K562 (cell line): ENCODE results near the gene CEP68. TPM values are rescaled to one million over a fixed set of nuclear protein-coding genes. Genes with fewer than 3 reads are reported as not detected.

ENCODE experiments used
- CBFA2T2 ChIP-seq: fragments of 450-650 bp; conservative IDR thresholded peaks from 2 replicates; pipeline ENCODE4 v1.6.1; 2017; ENCODE audit warnings: mild to moderate bottlenecking
- CUX1 ChIP-seq: fragments of 200-800 bp; sonication (Bioruptor generic); IDR thresholded peaks from 2 replicates; pipeline ENCODE4 v1.6.1; 2016; ENCODE audit warnings: missing genetic modification characterization, missing compliant biosample characterization
- DLX4 ChIP-seq: fragments of 250-450 bp; sonication (Bioruptor Pico); IDR thresholded peaks from 2 replicates; pipeline ENCODE4 v1.6.1; 2021; ENCODE audit warnings: mild to moderate bottlenecking
- DPF2 ChIP-seq: fragments of 450-650 bp; IDR thresholded peaks from 2 replicates; pipeline ENCODE4 v1.6.1; 2016
- HNRNPLL ChIP-seq: fragments of 200-400 bp; formaldehyde crosslinking; IDR thresholded peaks from 2 replicates; pipeline ENCODE4 v1.6.1; 2017; ENCODE audit warnings: low read length, low read depth, mild to moderate bottlenecking; ENCODE audit not compliant: poor library complexity, severe bottlenecking
- IFI16 ChIP-seq: fragments of 250-450 bp; sonication (Bioruptor Pico); IDR thresholded peaks from 2 replicates; pipeline ENCODE4 v2.1.2; 2022; ENCODE audit warnings: mild to moderate bottlenecking, inconsistent platforms
- MTA1 ChIP-seq: fragments of 450-650 bp; IDR thresholded peaks from 2 replicates; pipeline ENCODE4 v1.6.1; 2017; ENCODE audit warnings: borderline replicate concordance
- NCOA4 ChIP-seq: fragments of 450-650 bp; IDR thresholded peaks from 2 replicates; pipeline ENCODE4 v1.6.1; 2018; ENCODE audit warnings: mild to moderate bottlenecking; ENCODE audit not compliant: partially characterized antibody
- NFIC ChIP-seq: fragments of 450-650 bp; IDR thresholded peaks from 2 replicates; pipeline ENCODE4 v1.6.1; 2017; ENCODE audit warnings: mild to moderate bottlenecking, inconsistent platforms
- NONO ChIP-seq, 2 experiments: fragments of 200-400 bp in 1 of 2; fragments of 450-650 bp in 1 of 2; formaldehyde crosslinking in 1 of 2; IDR thresholded peaks; 2 replicates each; pipeline ENCODE4 v1.6.1; 2017; ENCODE audit warnings: low read depth in 2 of 2, mild to moderate bottlenecking in 2 of 2, moderate library complexity in 2 of 2, low read length in 1 of 2
- RAD51 ChIP-seq: fragments of 450-650 bp; IDR thresholded peaks from 2 replicates; pipeline ENCODE4 v1.7.1; 2016; ENCODE audit warnings: low read depth, mild to moderate bottlenecking, borderline replicate concordance
- RBBP5 ChIP-seq: fragments of 200-600 bp; sonication (generic); IDR thresholded peaks from 2 replicates; pipeline ENCODE4 v1.6.1; 2012; ENCODE audit warnings: borderline replicate concordance, mild to moderate bottlenecking, low read length, control low read depth, inconsistent platforms; ENCODE audit not compliant: insufficient read depth, poor library complexity, severe bottlenecking
- SMARCC2 ChIP-seq: fragments of 450-650 bp; IDR thresholded peaks from 2 replicates; pipeline ENCODE4 v1.6.1; 2017; ENCODE audit warnings: antibody characterized with exemption, moderate library complexity, mild to moderate bottlenecking, low read depth
- TARDBP ChIP-seq: fragments of 450-650 bp; IDR thresholded peaks from 2 replicates; pipeline ENCODE4 v1.6.1; 2016
- ZBTB7A ChIP-seq: IDR thresholded peaks from 2 replicates; pipeline ENCODE4 v1.6.1; 2011; ENCODE audit warnings: low read depth, mild to moderate bottlenecking, low read length, moderate library complexity, borderline replicate concordance; ENCODE audit not compliant: control insufficient read depth
- ZNF146 ChIP-seq: IDR thresholded peaks from one replicate; pipeline ENCODE4 v1.6.1; 2018; ENCODE audit warnings: missing compliant biosample characterization; ENCODE audit not compliant: unreplicated experiment
- polyA plus RNA-seq, 8 experiments: library from polyadenylated mRNA; depleted of rRNA in 4 of 8; stranded (reverse) in 5 of 8; unstranded in 3 of 8; fragments of >200 nt; fragmentation: Nextera tagmentation in 2 of 8; fragmentation: Illumina TruSeq in 1 of 8; extraction: Ambion mirVana in 2 of 8; extraction: Trizol in 1 of 8; gene quantifications; 2 replicates each; pipeline versions ENCODE4 v1.2.1 to v1.2.3, GENCODE V29; 2011 to 2014; ENCODE audit warnings: inconsistent platforms in 1 of 8, missing spikeins in 1 of 8
- total RNA-seq, 7 experiments: library from RNA; depleted of rRNA in 6 of 7; stranded (reverse); fragments of >200 nt in 6 of 7; fragmentation: Illumina TruSeq in 2 of 7; extraction: Trizol in 2 of 7; gene quantifications; 2 replicates each; pipeline versions ENCODE4 v1.2.1 to v1.2.3, GENCODE V29; 2011 to 2021; ENCODE audit warnings: low replicate concordance in 1 of 7
- TF ChIP-seq, protein P1 (sequence below): IDR thresholded peaks from 2 replicates; pipeline ENCODE4 v1.6.1; 2014; ENCODE audit warnings: antibody characterized with exemption
- TF ChIP-seq, protein P2 (sequence below): fragments of 250-450 bp; sonication (Bioruptor Pico); IDR thresholded peaks from 2 replicates; pipeline ENCODE4 v1.5.1; 2021; ENCODE audit warnings: mild to moderate bottlenecking

Gene CEP68
- total and polyA plus RNA-seq, 9 of the 15 experiments (the other 6 are each of a cell fraction or from before 2014, with no cell fraction given), result 1.4 to 8.5 (median 5.2) TPM

- TF ChIP-seq, protein P1, sequence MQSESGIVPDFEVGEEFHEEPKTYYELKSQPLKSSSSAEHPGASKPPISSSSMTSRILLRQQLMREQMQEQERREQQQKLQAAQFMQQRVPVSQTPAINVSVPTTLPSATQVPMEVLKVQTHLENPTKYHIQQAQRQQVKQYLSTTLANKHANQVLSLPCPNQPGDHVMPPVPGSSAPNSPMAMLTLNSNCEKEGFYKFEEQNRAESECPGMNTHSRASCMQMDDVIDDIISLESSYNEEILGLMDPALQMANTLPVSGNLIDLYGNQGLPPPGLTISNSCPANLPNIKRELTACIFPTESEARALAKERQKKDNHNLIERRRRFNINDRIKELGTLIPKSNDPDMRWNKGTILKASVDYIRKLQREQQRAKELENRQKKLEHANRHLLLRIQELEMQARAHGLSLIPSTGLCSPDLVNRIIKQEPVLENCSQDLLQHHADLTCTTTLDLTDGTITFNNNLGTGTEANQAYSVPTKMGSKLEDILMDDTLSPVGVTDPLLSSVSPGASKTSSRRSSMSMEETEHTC, result no peak
- no peak for TF ChIP-seq NCOA4
- no peak for TF ChIP-seq MTA1
- no peak for TF ChIP-seq RAD51
- no peak for TF ChIP-seq ZBTB7A
- TF ChIP-seq NFIC, result peak; percentile 56
- TF ChIP-seq TARDBP, result no peak
- TF ChIP-seq RBBP5, result no peak
- no peak for TF ChIP-seq SMARCC2
- TF ChIP-seq CBFA2T2, result peak; percentile 78
- TF ChIP-seq IFI16 (CRISPR knock-in tag), result no peak
- TF ChIP-seq, protein P2, sequence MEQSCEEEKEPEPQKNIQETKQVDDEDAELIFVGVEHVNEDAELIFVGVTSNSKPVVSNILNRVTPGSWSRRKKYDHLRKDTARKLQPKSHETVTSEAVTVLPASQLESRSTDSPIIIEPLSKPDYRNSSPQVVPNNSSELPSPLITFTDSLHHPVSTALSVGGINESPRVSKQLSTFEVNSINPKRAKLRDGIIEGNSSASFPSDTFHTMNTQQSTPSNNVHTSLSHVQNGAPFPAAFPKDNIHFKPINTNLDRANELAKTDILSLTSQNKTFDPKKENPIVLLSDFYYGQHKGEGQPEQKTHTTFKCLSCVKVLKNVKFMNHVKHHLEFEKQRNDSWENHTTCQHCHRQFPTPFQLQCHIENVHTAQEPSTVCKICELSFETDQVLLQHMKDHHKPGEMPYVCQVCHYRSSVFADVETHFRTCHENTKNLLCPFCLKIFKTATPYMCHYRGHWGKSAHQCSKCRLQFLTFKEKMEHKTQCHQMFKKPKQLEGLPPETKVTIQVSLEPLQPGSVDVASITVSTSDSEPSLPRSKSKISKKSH, result no peak
- TF ChIP-seq DPF2, result peak; percentile 69
- TF ChIP-seq HNRNPLL, result no peak
- TF ChIP-seq CUX1 (CRISPR knock-in tag), result no peak
- no peak for TF ChIP-seq ZNF146 (CRISPR knock-in tag)
- TF ChIP-seq NONO (IDR thresholded peaks at IDR 0.05; ENCODE audit: low read depth in 2 of 2, low read length in 1 of 2), result 0 out of 4 replicates have a peak, but pooled peaks of 1 of the 2 experiments have one; percentile 23
- TF ChIP-seq DLX4 (CRISPR knock-in tag), result no peak
These were observed 19.6 kb downstream of the CEP68 start (continued) for GRCh38 chr2:65075605-65076344.
